Bronchus fibroblast of lung (primary cell): ENCODE results near the gene CPNE9. TPM values are rescaled to one million over a fixed set of nuclear protein-coding genes. Genes with fewer than 3 reads are reported as not detected.

Experiments used
- total RNA-seq: library from RNA; depleted of rRNA; stranded (reverse); fragments of >200 nt; gene quantifications from 2 replicates; pipeline ENCODE4 v1.2.3, GENCODE V29; 2015

Gene CPNE9
- total RNA-seq = under 0.01 and 0.17 TPM in 2 replicates

DNA sequence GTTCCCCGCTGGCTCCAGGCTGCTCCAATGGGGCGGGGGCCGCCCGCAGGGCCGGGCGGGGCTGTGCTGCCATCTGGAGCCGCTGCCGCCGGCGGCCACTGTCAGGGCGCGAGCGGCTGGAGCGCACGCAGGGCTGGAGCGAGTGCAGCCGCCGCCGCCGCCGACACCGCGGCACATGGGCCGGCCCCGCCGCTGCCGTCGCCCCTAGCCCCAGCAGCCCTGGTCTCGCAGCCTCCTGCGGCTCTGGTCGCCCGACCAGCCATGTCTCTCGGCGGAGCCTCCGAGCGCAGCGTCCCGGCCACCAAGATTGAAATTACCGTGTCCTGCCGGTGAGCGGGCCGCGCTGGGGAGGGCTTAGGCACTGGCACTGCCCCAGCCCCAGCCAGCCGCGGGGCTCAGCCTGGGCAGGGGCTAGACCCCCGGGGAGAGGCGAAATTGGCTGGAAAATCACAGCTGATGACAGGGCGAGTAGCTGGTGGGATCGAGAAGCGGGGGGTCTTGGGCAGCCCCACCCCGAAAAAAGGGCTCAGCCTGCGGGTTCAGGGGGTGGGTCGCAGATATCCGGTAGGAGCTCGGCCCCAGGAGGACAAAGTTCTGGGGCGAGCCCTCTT, at the start of gene CPNE9:
TSS of gene CPNE9 (plus strand) at position 98 of the 611 bp plus-strand sequence. CDS start at position 262, 164 bp downstream.

DNA sequence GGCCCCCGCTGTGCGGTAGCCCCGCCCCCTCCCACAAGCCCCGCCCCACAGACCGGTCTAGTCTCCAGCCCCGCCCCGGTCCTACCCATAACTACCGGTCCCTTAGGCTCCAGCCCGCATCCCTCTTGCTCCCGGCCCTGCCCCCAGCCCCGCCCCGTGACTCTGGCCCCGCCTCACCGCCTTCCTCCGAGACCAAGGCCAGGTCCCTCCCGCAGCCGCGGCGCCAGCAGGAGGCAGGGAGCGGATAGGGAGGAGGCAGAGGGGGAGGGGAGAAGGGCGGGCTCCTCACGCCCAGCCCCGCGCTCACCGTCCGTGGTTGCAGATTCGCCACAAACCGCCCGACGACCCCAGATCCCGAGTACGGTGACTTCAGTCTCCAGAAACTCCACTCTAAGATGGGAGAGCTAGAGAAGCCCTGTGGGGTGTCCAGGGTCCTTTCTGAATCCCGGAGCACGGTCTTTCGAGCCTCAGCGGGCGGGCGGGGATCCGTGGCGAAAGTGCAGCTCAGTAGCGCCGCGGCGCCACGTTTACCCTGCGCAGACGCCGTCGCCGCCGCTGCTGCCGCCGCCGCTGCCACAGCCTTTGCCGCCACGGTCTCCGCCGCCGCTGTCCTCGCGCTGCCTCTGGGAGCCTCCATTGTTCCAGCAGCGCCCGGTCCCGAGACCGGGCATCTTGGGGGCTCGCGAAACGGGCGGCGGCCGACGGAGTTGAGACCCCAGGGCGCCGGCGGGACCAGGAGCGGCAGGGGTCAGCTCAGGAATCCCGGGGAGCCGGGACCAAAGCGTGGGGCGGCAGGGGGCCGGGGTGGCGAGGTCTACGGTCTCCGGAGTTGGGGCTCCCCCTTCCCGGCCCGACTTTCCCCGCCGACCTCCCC, 27.8 kb downstream of the CPNE9 start, which contains the start of gene BRPF1:
TSS of gene BRPF1 (plus strand) at position 530 of the 874 bp plus-strand sequence. CDS start 2,406 bp downstream, outside the sequence.

GRCh38 chr3:9749645-9750555, 46.3 kb downstream of the CPNE9 start, which contains the start of gene OGG1:
Gene OGG1 (plus strand): TSS chr3:9749952. CDS start chr3:9750287, 335 bp downstream.

GRCh38 chr3:9769426-9770275, 66.0 kb downstream of the CPNE9 start, which contains the start of gene CAMK1:
Gene CAMK1 (minus strand): TSS chr3:9769947. CDS start chr3:9767749, 2,198 bp downstream.

Other genes with a start within 250 kb of the CPNE9 start
- gene LHFPL4, start 150.0 kb upstream of the CPNE9 start, total RNA-seq = not detected in 2 replicates
- gene MTMR14, start 54.3 kb upstream of the CPNE9 start, total RNA-seq = 29.3 and 29.4 TPM in 2 replicates
- gene BRPF1, start 27.9 kb downstream of the CPNE9 start, total RNA-seq = 11.4 and 12.9 TPM in 2 replicates
- gene OGG1, start 46.1 kb downstream of the CPNE9 start, total RNA-seq = 32.8 and 36.0 TPM in 2 replicates
- gene CAMK1, start 66.1 kb downstream of the CPNE9 start, total RNA-seq = 41.5 and 45.3 TPM in 2 replicates
- 81.9 and 89.2 TPM in 2 replicates for gene TADA3, start 88.6 kb downstream of the CPNE9 start, total RNA-seq
- 195 and 196 TPM in 2 replicates for gene ARPC4, start 89.2 kb downstream of the CPNE9 start, total RNA-seq
- gene TTLL3, start 106.4 kb downstream of the CPNE9 start, total RNA-seq = 8.3 and 8.7 TPM in 2 replicates
- gene RPUSD3, start 140.2 kb downstream of the CPNE9 start, total RNA-seq = 51.3 and 56.5 TPM in 2 replicates
- gene CIDEC, start 176.4 kb downstream of the CPNE9 start, total RNA-seq = 0.15 and 0.17 TPM in 2 replicates
- gene JAGN1, start 186.8 kb downstream of the CPNE9 start, total RNA-seq = 45.2 and 54.7 TPM in 2 replicates
- 3.9 and 6.6 TPM in 2 replicates for gene IL17RE, start 199.0 kb downstream of the CPNE9 start, total RNA-seq
- gene IL17RC, start 213.3 kb downstream of the CPNE9 start, total RNA-seq = 40.0 and 44.6 TPM in 2 replicates
- 12.8 and 14.5 TPM in 2 replicates for gene CRELD1, start 230.0 kb downstream of the CPNE9 start, total RNA-seq
- gene PRRT3, start 248.6 kb downstream of the CPNE9 start, total RNA-seq = 1.8 and 3.2 TPM in 2 replicates